ENCODE measurements around the gene EGFL7. TPM values are rescaled to one million over a fixed set of nuclear protein-coding genes. Genes with fewer than 3 reads are reported as not detected.
"Not testable (repeated sequence)": the region's sequence is repeated elsewhere in the genome, so short reads cannot be mapped to it uniquely, and the experiment has no call there.

Gene EGFL7
- total RNA-seq, 1 experiment from 2014 or later = 53.1 TPM

GRCh38 chr9:136707849-136708517, 45.3 kb downstream of the EGFL7 start:
- no peak for TF ChIP-seq CTCF (conservative IDR thresholded peaks at IDR 0.05)
- TF ChIP-seq EZH2 (IDR thresholded peaks at IDR 0.05; ENCODE audit: low read depth) = no peak
- POLR2A ChIA-PET (ENCODE audit: unreplicated experiment) = no interaction called here
- H3K27me3 ChIP-seq (ENCODE audit: insufficient read depth, low read depth) = no peaks in the 10 kb centered on the region
- no peaks in the 10 kb centered on the region for H3K79me2 ChIP-seq (ENCODE audit: low read depth)
- H2AFZ ChIP-seq = no peak overlapping the region
- H4K20me1 ChIP-seq (ENCODE audit: insufficient read depth) = no peaks in the 10 kb centered on the region
- CTCF ChIA-PET = no interaction called here
- peaks cover 18% of the 10 kb centered on the region for H3F3A ChIP-seq (ENCODE audit: insufficient read depth, low read depth)
- no peaks in the 10 kb centered on the region for H3K9me3 ChIP-seq (ENCODE audit: insufficient read depth, low read depth)
- intact Hi-C loops (cut with micrococcal nuclease; ENCODE audit: unreplicated experiment) = no loop called here
- no peak overlapping the region for H3K4me3 ChIP-seq
- no peak for DNase-seq
- H3K9me2 ChIP-seq (ENCODE audit: insufficient read depth) = no peaks in the 10 kb centered on the region
- peaks cover under 1% of the 10 kb centered on the region; the same call in 1 of the 2 replicates for H3K4me1 ChIP-seq (replicated peaks; ENCODE audit: insufficient read depth)
- BruUV-seq (replicated peaks) = no TSS peak
- H3K27ac ChIP-seq = no peak overlapping the region
- no peak overlapping the region for H3K4me2 ChIP-seq
- no peaks in the 10 kb centered on the region for H3K36me3 ChIP-seq (ENCODE audit: low read depth)

DNA sequence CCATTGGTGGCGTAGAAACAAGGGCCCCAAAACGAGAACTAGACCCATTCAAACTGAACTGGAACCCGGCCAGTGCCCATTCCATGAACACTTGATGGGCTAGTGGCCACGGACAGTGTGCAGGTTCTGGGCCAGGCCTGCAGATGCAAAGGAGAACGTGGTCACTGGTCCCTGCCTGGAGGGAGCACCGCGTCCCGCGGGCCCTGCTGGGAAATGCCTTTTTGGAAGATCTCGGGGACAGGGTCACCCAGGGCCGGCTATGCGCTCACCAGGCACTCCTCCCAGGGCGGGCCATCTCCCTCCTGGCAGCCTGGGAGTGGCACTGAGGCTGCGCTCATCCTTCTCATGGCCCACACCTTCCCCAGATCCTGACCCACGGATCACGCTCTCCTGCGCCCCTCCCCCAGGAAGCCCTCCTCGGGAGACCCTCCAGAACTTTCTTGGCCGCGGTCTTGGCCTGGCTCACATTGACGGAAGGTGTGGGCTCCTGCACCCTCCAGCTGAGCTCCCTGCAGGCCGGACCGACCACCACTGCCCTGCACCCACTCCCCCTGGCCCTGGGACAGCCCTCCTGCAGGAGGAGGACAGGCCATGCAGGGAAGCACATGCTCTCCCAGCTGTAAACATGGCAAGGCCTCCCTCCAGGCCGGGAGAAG, 46.9 kb downstream of the EGFL7 start:
- POLR2A ChIA-PET (ENCODE audit: unreplicated experiment) = no interaction called here
- DNase-seq = no peak
- intact Hi-C loops (cut with micrococcal nuclease; ENCODE audit: unreplicated experiment) = loop anchor here (2.0 kb wide), 1 partner anchor 15 kb away; no protein-coding TSS in a partner anchor
- H3K79me2 ChIP-seq (ENCODE audit: low read depth) = peaks cover 10% of the 10 kb centered on the region; the same call in 1 of the 2 replicates
- TF ChIP-seq CTCF (conservative IDR thresholded peaks at IDR 0.05) = no peak
- H3F3A ChIP-seq (ENCODE audit: insufficient read depth, low read depth) = peaks cover 18% of the 10 kb centered on the region
- no peaks in the 10 kb centered on the region for H3K9me3 ChIP-seq (ENCODE audit: insufficient read depth, low read depth)
- no TSS peak for BruUV-seq (replicated peaks)
- no peak overlapping the region for H2AFZ ChIP-seq
- no peak overlapping the region for H3K4me3 ChIP-seq
- no peak overlapping the region for H3K27ac ChIP-seq
- no peaks in the 10 kb centered on the region for H3K36me3 ChIP-seq (ENCODE audit: low read depth)
- H4K20me1 ChIP-seq (ENCODE audit: insufficient read depth) = no peaks in the 10 kb centered on the region
- H3K4me1 ChIP-seq (replicated peaks; ENCODE audit: insufficient read depth) = peaks cover 10% of the 10 kb centered on the region
- CTCF ChIA-PET = interaction anchor here (0.6 kb wide), 1 partner anchor 14 kb away, joined by 6 read pairs; no protein-coding TSS in a partner anchor
- no peaks in the 10 kb centered on the region for H3K27me3 ChIP-seq (ENCODE audit: insufficient read depth, low read depth)
- no peak overlapping the region for H3K4me2 ChIP-seq
- no peaks in the 10 kb centered on the region for H3K9me2 ChIP-seq (ENCODE audit: insufficient read depth)

- Histone ChIP-seq H3K79me2 (ENCODE audit: low read depth) (peaks cover 10% of the 10 kb centered on the region; the same call in 1 of the 2 replicates), H3K4me1 (replicated peaks; ENCODE audit: insufficient read depth) (peaks cover 10% of the 10 kb centered on the region), H3K4me3 (no peak overlapping the region), H3K27ac (no peak overlapping the region), H3K9me2 (ENCODE audit: insufficient read depth) (no peaks in the 10 kb centered on the region), H3K27me3 (ENCODE audit: insufficient read depth, low read depth) (no peaks in the 10 kb centered on the region), H2AFZ (no peak overlapping the region), H4K20me1 (ENCODE audit: insufficient read depth) (no peaks in the 10 kb centered on the region), H3K9me3 (ENCODE audit: insufficient read depth, low read depth) (no peaks in the 10 kb centered on the region), H3K4me2 (no peak overlapping the region), H3K36me3 (ENCODE audit: low read depth) (no peaks in the 10 kb centered on the region), H3F3A (ENCODE audit: insufficient read depth, low read depth) (peaks cover 14% of the 10 kb centered on the region)
- DNase-seq = no peak
- TF ChIP-seq EZH2 (IDR thresholded peaks at IDR 0.05; ENCODE audit: low read depth) (no peak), CTCF (conservative IDR thresholded peaks at IDR 0.05) (no peak)
- intact Hi-C loops (cut with micrococcal nuclease; ENCODE audit: unreplicated experiment) = loop anchor here (2.0 kb wide), 1 partner anchor 16 kb away; no protein-coding TSS in a partner anchor
- CTCF ChIA-PET = no interaction called here
- no TSS peak for BruUV-seq (replicated peaks)
- POLR2A ChIA-PET (ENCODE audit: unreplicated experiment) = interaction anchor here (0.6 to 0.7 kb wide), 2 partner anchors 18 to 75 kb away, joined by 3 to 6 read pairs; no protein-coding TSS in a partner anchor
Observed at GRCh38 chr9:136710543-136710942, 47.8 kb downstream of the EGFL7 start.

DNA sequence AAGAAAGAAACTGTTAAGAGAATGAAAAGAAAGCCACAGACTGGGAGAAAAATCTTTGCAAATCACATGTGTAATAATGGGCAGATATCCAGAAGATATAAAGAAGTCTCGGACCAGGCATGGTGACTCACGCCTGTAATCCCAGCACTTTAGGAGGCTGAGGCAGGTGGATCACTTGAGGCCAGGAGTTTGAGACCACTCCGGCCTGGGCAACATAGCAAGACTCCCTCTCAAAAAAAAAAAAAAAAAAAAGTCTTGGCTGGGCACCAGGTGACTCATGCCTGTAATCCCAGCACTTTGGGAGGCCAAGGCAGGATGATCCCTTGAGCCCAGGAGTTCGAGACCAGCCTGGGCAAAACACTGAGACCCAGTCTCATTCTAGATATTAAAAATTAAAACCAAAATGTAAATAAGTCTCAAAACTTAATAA, 48.5 kb downstream of the EGFL7 start:
- H3K4me3 ChIP-seq; H3K4me2 ChIP-seq; H3K27me3 ChIP-seq (ENCODE audit: insufficient read depth, low read depth); DNase-seq; H4K20me1 ChIP-seq (ENCODE audit: insufficient read depth); H3K9me3 ChIP-seq (ENCODE audit: insufficient read depth, low read depth); BruUV-seq (replicated peaks); H3K36me3 ChIP-seq (ENCODE audit: low read depth); CTCF ChIA-PET; H2AFZ ChIP-seq; H3K9me2 ChIP-seq (ENCODE audit: insufficient read depth); H3K27ac ChIP-seq: not testable (repeated sequence)
- POLR2A ChIA-PET (ENCODE audit: unreplicated experiment) = interaction anchor here (0.7 kb wide), 1 partner anchor 76 kb away, joined by 6 read pairs; no protein-coding TSS in a partner anchor
- Histone ChIP-seq H3K4me1 (replicated peaks; ENCODE audit: insufficient read depth) (peaks cover 10% of the 10 kb centered on the region), H3F3A (ENCODE audit: insufficient read depth, low read depth) (peaks cover 17% of the 10 kb centered on the region), H3K79me2 (ENCODE audit: low read depth) (peaks cover 10% of the 10 kb centered on the region; the same call in 1 of the 2 replicates)
- intact Hi-C loops (cut with micrococcal nuclease; ENCODE audit: unreplicated experiment) = loop anchor here (2.0 kb wide), 1 partner anchor 16 kb away; no protein-coding TSS in a partner anchor
